ENCODE data around the gene PIAS4.

PIAS4 gene

GRCh38 chr19:3982701-3983541 is 24.6 kb upstream of the PIAS4 start:
- Histone ChIP-seq H3K27ac (ENCODE audit: low read depth, low read length) (peak overlapping the region; percentile 89), H3K4me1 (ENCODE audit: control insufficient read depth, low read length) (peaks cover 49% of the 10 kb centered on the region), H3K27me3 (ENCODE audit: control insufficient read depth, low read length) (no peaks in the 10 kb centered on the region), H3K79me2 (ENCODE audit: control insufficient read depth, low read length) (peaks cover 70% of the 10 kb centered on the region), H3K36me3 (ENCODE audit: control insufficient read depth, low read length) (peaks cover 72% of the 10 kb centered on the region), H4K20me1 (ENCODE audit: control insufficient read depth, insufficient read depth, low read depth, low read length) (peaks cover 60% of the 10 kb centered on the region), H3K9me3 (ENCODE audit: control insufficient read depth, insufficient read depth, low read length) (no peaks in the 10 kb centered on the region), H3K9me2 (replicated peaks; ENCODE audit: control insufficient read depth, low read length) (no peaks in the 10 kb centered on the region), H3K4me3 (ENCODE audit: low read length) (peak overlapping the region; percentile 99), H3F3A (ENCODE audit: control insufficient read depth, insufficient read depth) (peaks cover 71% of the 10 kb centered on the region), H3K4me2 (ENCODE audit: low read length) (peak overlapping the region; percentile 95)
- no peak for TF ChIP-seq CTCF (IDR thresholded peaks at IDR 0.05; ENCODE audit: low read depth, low read length, poor library complexity, severe bottlenecking)
- TF ChIP-seq EZH2phosphoT487 (IDR thresholded peaks at IDR 0.05; ENCODE audit: borderline replicate concordance, low read length) = no peak

GRCh38 chr19:3983542-3983914 is 24.0 kb upstream of the PIAS4 start:
- H3K36me3 ChIP-seq (ENCODE audit: control insufficient read depth, low read length) = peaks cover 66% of the 10 kb centered on the region
- H3K9me2 ChIP-seq (replicated peaks; ENCODE audit: control insufficient read depth, low read length) = no peaks in the 10 kb centered on the region
- TF ChIP-seq CTCF (IDR thresholded peaks at IDR 0.05; ENCODE audit: low read depth, low read length, poor library complexity, severe bottlenecking) (no peak), EZH2phosphoT487 (IDR thresholded peaks at IDR 0.05; ENCODE audit: borderline replicate concordance, low read length) (no peak)
- H4K20me1 ChIP-seq (ENCODE audit: control insufficient read depth, insufficient read depth, low read depth, low read length) = peaks cover 56% of the 10 kb centered on the region
- peak overlapping the region; percentile 99 for H3K4me3 ChIP-seq (ENCODE audit: low read length)
- H3K27ac ChIP-seq (ENCODE audit: low read depth, low read length) = peak overlapping the region; percentile 89
- peak overlapping the region; percentile 95 for H3K4me2 ChIP-seq (ENCODE audit: low read length)
- H3K9me3 ChIP-seq (ENCODE audit: control insufficient read depth, insufficient read depth, low read length) = no peaks in the 10 kb centered on the region
- peaks cover 55% of the 10 kb centered on the region for H3K4me1 ChIP-seq (ENCODE audit: control insufficient read depth, low read length)
- no peaks in the 10 kb centered on the region for H3K27me3 ChIP-seq (ENCODE audit: control insufficient read depth, low read length)
- peaks cover 69% of the 10 kb centered on the region for H3F3A ChIP-seq (ENCODE audit: control insufficient read depth, insufficient read depth)
- H3K79me2 ChIP-seq (ENCODE audit: control insufficient read depth, low read length) = peaks cover 66% of the 10 kb centered on the region

- peaks cover 65% of the 10 kb centered on the region for H3F3A ChIP-seq (ENCODE audit: control insufficient read depth, insufficient read depth)
- peaks cover 54% of the 10 kb centered on the region for H4K20me1 ChIP-seq (ENCODE audit: control insufficient read depth, insufficient read depth, low read depth, low read length)
Measured at GRCh38 chr19:3983936-3984583, 23.5 kb upstream of the PIAS4 start.

More at GRCh38 chr19:3983936-3984583, 23.5 kb upstream of the PIAS4 start:
- Histone ChIP-seq H3K4me3 (ENCODE audit: low read length) (peak overlapping the region; percentile 99), H3K4me1 (ENCODE audit: control insufficient read depth, low read length) (peaks cover 57% of the 10 kb centered on the region), H3K9me2 (replicated peaks; ENCODE audit: control insufficient read depth, low read length) (no peaks in the 10 kb centered on the region), H3K27me3 (ENCODE audit: control insufficient read depth, low read length) (no peaks in the 10 kb centered on the region), H3K36me3 (ENCODE audit: control insufficient read depth, low read length) (peaks cover 62% of the 10 kb centered on the region), H3K27ac (ENCODE audit: low read depth, low read length) (peak overlapping the region; percentile 89), H3K4me2 (ENCODE audit: low read length) (peak overlapping the region; percentile 95), H3K79me2 (ENCODE audit: control insufficient read depth, low read length) (peaks cover 63% of the 10 kb centered on the region), H3K9me3 (ENCODE audit: control insufficient read depth, insufficient read depth, low read length) (no peaks in the 10 kb centered on the region)
- TF ChIP-seq CTCF (IDR thresholded peaks at IDR 0.05; ENCODE audit: low read depth, low read length, poor library complexity, severe bottlenecking) = no peak
- no peak for TF ChIP-seq EZH2phosphoT487 (IDR thresholded peaks at IDR 0.05; ENCODE audit: borderline replicate concordance, low read length)
